ENCODE data around the gene EIF1AX. TPM values are rescaled to one million over a fixed set of nuclear protein-coding genes. Genes with fewer than 3 reads are reported as not detected.

Gene EIF1AX
- total and polyA plus RNA-seq, 9 of the 15 experiments (the other 6 are each of a cell fraction or from before 2014, with no cell fraction given) = 54.2 to 178 (median 73.5) TPM

GRCh38 chrX:20124964-20125363, 16.7 kb downstream of the EIF1AX start:
- BruUV-seq (replicated peaks) = no TSS peak
- Histone ChIP-seq H3K4me1 (replicated peaks in 1 of 2; ENCODE audit: control insufficient read depth in 2 of 2, insufficient read depth in 2 of 2, low read length in 2 of 2) (peaks cover 0 to 3% of the 10 kb centered on the region in 2 experiments; a peak in 2 of 5 replicates), H3K27ac (ENCODE audit: extremely low read depth, low read depth, low read length) (no peak overlapping the region), H2AFZ (ENCODE audit: low read depth, low read length) (no peak overlapping the region), H3K9me3 (replicated peaks; ENCODE audit: control insufficient read depth, insufficient read depth, low read depth, low read length) (no peaks in the 10 kb centered on the region), H3K36me3 (ENCODE audit: control insufficient read depth, insufficient read depth, low read length) (peaks cover 30% of the 10 kb centered on the region; the same call in 2 of the 3 replicates), H3K27me3 (ENCODE audit: control insufficient read depth in 2 of 2, insufficient read depth in 2 of 2, low read length in 2 of 2) (no peaks in the 10 kb centered on the region), H3K79me2 (ENCODE audit: control insufficient read depth, insufficient read depth, low read length) (no peaks in the 10 kb centered on the region), H3K9ac (ENCODE audit: insufficient read depth in 1 of 2, low read depth in 2 of 2, low read length in 2 of 2) (no peak overlapping the region), H3K4me3 (no peak overlapping the region), H4K20me1 (replicated peaks; ENCODE audit: control insufficient read depth, insufficient read depth, low read length) (no peaks in the 10 kb centered on the region), H3K4me2 (ENCODE audit: insufficient read depth, low read length) (no peak overlapping the region), H3K9me1 (ENCODE audit: control insufficient read depth, insufficient read depth, low read length) (no peaks in the 10 kb centered on the region)
- POLR2A ChIA-PET = interaction anchor here (0.7 kb wide), 1 partner anchor 1989 kb away, joined by 3 read pairs; no protein-coding TSS in a partner anchor
- no peak for FAIRE-seq
- intact Hi-C loops (cut with micrococcal nuclease) (no loop called here), in situ Hi-C loops (cut with MboI) (no loop called here)
- CTCF ChIA-PET (ENCODE audit: low intra/inter-chr PET ratio) = no interaction called here
- ATAC-seq = 0 out of 3 replicates have a peak, but pooled peaks have one; percentile 10
- no peak for DNase-seq (ENCODE audit: extremely low read depth in 1 of 4, low spot score in 3 of 4)
- TF ChIP-seq SMAD3 (CRISPR knock-in tag; conservative IDR thresholded peaks at IDR 0.05) = no peak
- TF ChIP-seq ZNF609 (CRISPR knock-in tag; IDR thresholded peaks at IDR 0.05; ENCODE audit: borderline replicate concordance) = no peak
- peak; percentile 34; the same call in 1 of the 2 replicates for TF ChIP-seq POLR2AphosphoS5 (IDR thresholded peaks at IDR 0.05; ENCODE audit: control insufficient read depth, insufficient read depth, low read depth, low read length)
- TF ChIP-seq ZBTB49 (CRISPR knock-in tag; IDR thresholded peaks at IDR 0.05; ENCODE audit: borderline replicate concordance) = no peak
- TF ChIP-seq TBP (optimal IDR thresholded peaks at IDR 0.05; ENCODE audit: low read depth, low read length) = no peak
- peak; percentile 55 for TF ChIP-seq POLR2A (conservative IDR thresholded peaks at IDR 0.05)
- TF ChIP-seq ZNF41 (CRISPR knock-in tag; conservative IDR thresholded peaks at IDR 0.05) = no peak
- no peak for TF ChIP-seq CAMTA2 (CRISPR knock-in tag; conservative IDR thresholded peaks at IDR 0.05)
- no peak for TF ChIP-seq HOMEZ (CRISPR knock-in tag; IDR thresholded peaks at IDR 0.05)
- no peak for TF ChIP-seq TAL1 (IDR thresholded peaks at IDR 0.05)
- no peak for TF ChIP-seq SUPT5H (IDR thresholded peaks at IDR 0.05)
- no peak for TF ChIP-seq MED1 (CRISPR knock-in tag; IDR thresholded peaks at IDR 0.05; ENCODE audit: borderline replicate concordance)
- no peak for TF ChIP-seq PHF8 (IDR thresholded peaks at IDR 0.05; ENCODE audit: borderline replicate concordance, low read length)
